Stimulated activated CD4-positive, alpha-beta T cell treated with anti-CD3 and anti-CD28 coated beads, TNF-alpha, amount 100 ng/mL, for 48 hours (primary cell): Measurements from ENCODE around the gene HECTD2.
"Not testable (repeated sequence)": the region's sequence is repeated elsewhere in the genome, so short reads cannot be mapped to it uniquely, and the experiment has no call there.

Source experiments
- DNase-seq, 3 donors: peaks; one replicate each; pipeline ENCODE4 v3.0.0-alpha.2; 2020; ENCODE audit warnings: low read depth in 3 of 3

The HECTD2 gene

DNA sequence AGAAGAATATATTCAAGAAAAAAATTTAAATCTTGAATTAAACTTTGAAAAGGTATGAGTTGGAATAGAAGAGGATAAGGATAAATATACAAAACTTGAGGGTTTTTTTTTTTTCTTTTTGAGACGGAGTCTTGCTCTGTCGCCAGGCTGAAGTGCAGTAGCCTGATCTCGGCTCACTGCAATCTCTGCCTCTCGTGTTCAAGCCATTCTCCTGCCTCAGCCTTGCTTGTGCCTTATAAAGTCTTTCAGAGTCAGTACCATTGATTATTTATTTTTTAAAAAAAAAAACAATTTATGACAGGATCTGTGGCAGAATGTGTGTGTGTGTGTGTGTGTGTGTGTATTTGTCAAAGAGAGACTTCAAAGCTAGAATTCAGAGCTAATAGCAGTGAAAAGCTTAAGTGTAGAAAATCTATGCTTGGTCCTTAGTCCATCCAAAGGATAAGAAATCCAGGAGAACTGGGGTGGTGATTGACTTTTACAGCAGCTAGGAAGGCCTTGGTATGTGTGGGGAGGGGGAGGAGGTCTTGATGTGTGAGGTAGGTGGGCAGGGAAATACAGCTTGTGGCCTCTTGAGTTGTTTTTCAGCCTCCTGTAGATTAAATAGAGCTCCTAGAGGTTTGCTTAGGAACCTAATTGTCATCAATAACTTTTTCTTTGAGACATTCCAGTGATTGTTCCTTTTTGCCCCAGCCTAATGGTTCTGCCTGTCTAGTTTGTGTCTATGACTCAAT is 2.4 kb downstream of the HECTD2 start:
- DNase-seq = no peak

DNA sequence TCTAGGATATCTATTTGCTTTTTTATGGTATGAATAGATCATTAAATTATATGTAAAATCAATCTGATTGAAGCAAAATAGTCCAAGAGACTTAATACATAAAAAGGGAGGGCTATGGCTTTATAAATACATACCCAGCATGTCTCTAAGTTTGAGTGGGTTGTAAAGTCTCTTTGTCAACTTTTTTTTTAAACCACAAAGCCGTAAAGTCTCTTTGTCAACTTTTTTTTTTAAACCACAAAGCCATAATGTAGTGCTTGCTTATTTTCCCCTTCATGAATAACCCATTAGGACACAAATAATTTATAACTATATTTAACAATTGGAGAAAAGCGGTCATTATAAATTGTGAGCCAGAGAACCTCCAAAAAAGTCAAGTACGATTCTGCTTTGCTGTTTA is 5.7 kb downstream of the HECTD2 start:
- DNase-seq = no peak

DNA sequence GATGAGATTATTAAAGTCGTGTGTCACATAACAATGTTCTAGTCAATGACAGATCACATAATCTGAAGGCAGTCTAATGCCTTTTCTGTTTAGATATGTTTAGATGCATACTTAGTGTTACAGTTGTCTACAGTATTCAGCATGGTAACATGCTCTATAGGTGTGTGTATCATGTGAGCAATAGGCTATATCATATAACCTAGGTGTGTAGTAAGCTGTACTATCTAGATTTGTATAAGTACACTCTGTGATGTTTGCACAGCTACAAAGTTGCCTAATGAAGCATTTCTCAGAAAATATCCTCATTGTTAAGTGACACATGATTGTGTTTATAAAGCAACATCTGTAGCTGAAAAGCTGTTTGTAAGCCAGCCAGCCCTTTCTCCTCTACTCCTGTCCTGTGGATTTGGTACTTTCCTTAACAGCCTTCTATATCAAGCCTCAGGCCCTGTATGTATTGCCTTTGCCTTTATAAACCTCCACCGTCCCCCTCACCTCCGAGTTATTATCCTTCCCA is 6.3 kb downstream of the HECTD2 start:
- no peak for DNase-seq

DNA sequence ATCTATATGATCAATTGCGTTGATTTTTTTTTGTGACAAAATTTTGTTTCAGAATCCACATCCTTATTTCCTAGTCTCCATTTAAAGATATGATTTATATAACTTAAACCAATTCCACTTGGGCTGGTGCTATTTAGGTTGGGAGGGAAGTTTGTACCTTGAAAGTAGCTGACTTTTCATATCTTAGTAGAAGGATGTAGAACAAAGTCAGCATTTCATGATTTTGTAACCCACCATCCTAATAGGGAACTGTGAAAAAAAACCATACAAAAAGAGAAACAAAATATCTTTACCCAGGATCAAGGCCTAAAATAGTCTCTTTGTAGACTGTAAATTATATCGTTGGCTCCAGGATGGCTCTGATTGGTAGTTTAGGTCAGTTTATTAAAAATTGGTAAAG is 8.3 kb downstream of the HECTD2 start:
- no peak for DNase-seq

DNA sequence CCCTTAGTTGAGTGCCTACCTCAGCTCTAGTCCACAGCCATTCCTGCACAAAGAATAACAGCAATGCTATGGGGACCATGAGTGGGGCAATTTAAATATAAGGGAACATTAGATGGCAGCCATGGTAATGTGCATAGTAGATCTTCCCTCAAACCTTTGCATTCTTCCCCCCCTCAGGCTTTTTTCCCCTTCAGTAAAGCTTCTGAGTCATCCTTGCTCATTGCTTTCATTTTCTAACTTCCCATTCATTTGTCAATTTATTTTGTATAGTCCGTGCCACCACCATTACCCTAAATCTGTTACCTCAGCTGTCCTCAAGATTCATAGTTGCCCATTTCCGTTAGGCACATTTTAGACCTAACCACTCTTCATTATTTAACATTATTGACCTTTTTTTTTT is 10.7 kb downstream of the HECTD2 start:
- no peak for DNase-seq

DNA sequence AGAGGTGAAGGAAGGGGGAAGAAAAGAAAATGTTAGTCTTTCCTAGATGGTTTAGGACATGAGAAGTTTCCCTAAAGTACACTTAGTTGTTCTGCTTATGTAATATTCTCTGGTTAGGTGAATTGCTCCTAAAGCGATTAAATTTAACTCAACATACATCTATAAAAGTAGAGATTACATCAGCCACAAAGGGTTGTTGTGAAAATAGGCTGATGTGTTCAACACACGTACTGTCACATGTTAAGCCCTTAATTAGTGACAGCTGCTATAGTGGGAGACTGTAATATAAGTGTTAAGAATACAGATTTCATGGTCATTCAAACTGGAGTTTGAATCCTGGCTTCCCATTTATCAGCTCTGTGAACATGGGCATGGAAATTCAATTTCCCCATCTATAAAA is 12.8 kb downstream of the HECTD2 start:
- DNase-seq = no peak

DNA sequence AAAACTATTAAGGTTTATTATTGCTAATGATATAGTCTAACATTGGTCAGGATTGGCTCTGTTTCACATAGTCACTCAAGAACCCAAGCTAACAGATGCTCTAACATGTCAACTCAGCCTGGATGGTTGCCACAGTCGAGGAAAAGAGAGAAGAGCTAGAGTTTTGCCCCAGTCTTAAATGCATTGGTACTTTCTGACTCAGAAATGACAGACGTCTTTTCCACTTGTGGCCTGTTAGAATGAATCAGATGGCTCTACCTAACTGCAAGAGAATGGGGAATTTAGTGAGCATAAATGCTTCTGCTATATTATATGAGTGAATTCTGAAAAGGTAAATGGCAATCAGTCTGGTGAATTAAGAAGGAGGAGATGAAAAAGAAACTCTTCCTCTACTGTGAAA is 13.9 kb downstream of the HECTD2 start:
- no peak for DNase-seq

DNA sequence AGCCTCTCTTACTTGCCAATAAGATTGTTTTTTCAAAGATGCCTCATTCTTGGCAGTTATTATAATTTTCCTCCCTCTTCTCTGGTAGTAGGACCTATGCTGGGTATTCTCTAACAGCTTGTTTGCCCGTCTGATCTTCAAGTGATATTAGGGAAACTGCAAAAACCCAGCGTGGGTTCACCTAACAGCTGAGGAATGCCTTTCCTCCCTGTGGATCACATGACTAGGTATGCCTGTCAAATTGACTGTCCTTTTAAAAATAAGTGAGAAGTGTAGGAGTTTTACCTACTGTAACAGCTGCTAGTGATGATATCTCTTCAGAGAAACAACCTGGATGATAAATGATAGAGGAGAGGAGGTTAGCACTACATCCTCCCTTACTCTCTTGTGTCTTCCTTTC is 22.0 kb downstream of the HECTD2 start:
- DNase-seq = no peak

DNA sequence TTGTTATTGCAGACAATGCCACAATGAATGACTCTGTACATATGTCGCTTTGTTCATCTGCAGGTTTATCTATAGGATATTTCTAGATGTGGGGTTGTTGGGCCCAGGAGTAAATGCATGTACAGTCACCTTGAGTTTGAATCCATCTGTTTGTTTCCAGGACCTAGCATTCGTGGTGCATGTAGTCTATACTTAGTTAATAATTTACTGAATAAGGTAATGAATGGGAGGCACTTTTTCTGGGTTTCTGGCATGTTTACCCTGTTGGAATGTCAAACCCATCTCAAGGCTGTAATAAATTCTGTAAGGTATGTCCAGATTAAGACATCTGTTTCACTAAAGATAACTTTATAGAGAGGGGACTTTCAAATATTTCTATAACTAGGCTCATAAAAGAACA is 23.5 kb downstream of the HECTD2 start:
- no peak for DNase-seq

DNA sequence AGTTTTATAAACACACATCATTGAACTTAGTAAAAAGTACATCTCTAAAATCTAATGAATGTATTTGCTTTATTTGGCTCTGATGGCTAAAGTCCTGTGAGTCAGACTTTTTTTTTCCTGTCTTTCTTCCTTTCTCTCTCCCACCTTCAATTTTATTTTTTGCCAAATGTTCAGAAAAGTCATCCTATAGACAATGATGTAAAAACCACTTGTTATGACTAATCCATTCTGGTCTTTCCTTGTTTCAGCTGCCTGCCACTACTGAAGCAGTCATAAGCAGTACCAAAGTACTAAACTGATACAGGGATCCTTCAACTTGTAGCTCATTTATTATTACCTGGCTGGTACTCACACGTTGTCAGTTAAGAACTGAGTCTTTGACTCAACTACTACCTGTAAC is 23.9 kb downstream of the HECTD2 start:
- DNase-seq = no peak

DNA sequence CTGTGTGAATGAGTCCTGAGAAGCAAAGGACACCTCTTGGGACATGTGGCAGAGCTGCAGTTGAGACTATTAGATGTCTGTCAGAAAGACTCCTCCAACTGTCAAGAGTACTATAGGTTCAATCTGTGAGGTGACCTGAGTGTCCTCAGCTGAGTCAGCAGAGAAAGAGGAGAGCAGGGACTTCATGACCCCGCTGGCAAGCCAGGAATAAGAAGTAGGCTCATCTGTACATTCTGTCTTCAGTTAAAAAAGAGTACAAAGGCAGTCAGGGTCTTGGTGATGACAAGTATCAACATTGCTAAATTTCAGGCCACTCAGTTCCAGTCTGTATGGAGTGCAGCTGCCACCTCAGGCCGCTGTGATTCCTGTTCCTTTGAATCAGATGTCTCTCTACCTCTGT is 25.1 kb downstream of the HECTD2 start:
- no peak for DNase-seq

DNA sequence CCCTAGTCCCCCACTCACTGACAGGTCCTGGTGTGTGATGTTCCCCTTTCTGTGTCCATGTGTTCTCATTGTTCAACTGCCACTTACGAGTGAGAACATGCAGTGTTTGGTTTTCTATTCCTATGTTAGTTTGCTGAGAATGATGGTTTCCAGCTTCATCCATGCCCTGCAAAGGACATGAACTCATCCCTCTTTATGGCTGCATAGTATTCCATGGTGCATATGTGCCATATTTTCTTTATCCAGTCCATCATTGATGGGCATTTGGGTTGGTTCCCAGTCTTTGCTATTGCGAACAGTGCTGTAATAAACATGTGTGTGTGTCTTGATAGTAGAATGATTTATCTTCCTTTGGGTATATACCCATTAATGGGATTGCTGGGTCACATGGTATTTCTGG is 28.1 kb downstream of the HECTD2 start:
- DNase-seq = not testable (repeated sequence)

DNA sequence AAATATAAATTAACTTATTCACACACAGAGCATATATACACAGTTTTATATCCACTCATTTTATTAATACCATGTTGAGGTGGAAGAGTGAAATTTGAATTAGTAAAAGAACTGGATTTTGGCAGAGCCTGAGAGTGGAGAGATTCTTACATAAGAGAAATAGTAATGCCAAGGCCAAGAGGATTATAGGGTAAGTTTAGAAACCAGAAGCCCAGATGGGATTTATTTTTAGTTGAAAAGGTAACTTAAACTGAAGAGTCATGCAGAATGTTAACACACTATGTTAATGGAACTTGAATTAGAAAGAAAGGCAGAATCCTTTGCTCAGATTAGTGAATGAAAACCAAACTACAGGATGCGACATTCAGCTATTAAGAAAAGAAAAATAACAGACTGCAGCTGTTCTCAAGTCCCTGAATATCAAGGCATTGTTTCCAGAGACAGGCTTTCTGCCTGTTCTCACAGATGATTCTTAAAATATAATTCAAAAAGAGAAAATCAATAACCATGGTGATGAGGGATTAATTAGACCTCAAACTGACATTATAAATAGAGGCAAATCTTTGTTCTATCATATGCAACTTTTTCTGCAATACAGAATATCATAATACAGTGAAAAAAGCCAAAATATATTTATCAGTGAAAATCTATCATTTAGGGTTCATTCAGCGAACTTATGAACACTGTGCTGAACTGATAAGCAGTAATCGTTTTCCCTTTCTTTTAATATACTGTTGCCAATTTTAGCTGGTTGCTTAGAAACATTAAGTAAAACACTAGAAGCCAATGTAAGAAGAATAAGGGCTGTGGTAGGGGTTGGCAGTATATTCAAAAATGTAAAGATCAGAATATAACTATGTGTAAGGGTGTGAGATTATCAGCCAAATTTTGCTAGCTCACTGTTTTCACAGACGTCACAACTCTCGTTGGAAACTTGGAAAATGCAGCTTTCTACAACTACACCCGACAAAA is 34.4 kb downstream of the HECTD2 start:
- no peak for DNase-seq

DNA sequence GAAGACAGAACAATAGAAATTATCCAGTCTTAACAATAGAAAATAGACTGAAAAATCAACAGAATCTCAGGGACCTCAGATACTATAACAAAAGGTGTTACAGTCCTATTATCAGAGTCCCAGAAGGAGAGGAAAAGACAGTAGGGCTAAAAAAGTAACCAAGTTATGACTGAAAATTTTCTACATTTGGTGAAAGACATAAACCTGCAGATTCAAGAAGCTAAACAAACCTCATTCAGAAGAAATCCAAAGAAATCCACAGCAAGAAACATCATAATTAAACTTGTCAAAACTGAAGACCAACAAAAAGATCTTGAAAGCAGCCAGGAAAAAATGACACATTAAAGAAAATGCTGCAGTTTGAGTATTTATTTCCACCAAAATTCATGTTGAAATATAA is 41.9 kb downstream of the HECTD2 start:
- no peak for DNase-seq

DNA sequence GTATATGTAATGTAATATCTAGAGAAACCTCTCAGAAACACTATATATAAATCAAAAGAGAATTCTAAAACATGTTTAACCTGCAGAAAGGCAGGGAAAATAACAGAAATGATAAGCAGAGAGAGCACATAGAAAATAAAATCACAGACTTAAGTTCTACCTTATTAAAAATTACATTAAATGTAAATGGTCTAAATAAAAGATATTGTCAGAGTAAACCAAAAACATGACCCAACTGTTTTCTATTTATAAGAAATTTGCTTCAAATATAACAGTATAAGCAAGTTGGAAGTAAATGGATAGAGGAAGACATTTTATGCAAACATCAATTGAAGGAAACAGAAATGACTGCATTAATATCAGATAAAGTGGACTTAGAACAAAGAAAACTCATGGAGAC is 43.4 kb downstream of the HECTD2 start:
- DNase-seq = no peak

DNA sequence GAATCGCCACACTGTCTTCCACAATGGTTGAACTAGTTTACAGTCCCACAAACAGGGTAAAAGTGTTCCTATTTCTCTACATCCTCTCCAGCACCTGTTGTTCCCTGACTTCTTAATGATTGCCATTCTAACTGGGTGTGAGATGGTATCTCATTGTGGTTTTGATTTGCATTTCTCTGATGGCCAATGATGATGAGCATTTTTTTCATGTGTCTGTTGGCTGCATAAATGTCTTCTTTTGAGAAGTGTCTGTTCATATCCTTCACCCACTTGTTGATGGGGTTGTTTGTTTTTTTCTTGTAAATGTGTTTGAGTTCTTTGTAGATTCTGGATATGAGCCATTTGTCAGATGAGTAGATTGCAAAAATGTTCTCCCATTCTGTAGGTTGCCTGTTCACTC is 45.0 kb downstream of the HECTD2 start:
- not testable (repeated sequence) for DNase-seq

DNA sequence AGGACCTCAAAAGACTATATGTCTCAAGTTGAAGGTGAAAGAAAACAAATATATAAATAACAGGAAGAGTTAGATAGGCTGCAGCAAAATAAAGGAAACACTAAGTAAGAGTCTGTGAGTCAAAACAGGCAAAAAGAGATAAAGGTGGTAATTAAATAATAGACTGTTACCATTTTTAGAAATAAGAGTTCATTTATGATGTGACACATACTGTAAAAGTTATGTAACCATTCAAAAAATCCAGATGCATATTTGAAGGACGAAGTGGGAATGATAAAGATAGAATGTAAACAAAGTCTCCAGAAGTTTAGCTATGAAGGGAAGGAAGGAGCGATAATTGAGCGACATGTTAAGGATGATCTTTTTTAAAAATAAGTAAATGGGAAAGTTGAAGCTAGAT is 50.5 kb downstream of the HECTD2 start:
- DNase-seq = no peak

DNA sequence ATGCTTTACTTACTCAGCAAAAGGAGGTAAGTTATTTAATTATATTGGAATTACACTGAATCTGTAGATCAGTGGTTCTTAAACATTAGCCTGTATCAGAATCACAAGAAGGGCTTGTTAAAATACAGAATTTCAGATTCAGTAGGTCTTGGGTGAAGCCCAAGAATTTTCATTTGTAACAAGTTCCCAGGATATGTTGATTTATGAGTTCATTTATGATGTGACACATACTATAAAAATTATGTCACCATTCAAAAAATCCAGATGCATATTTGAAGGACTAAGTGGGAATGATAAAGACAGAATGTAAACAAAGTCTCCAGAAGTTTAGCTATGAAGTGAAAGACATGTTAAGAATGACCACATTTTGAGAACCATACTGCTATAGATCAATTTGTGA is 52.3 kb downstream of the HECTD2 start:
- DNase-seq = no peak

DNA sequence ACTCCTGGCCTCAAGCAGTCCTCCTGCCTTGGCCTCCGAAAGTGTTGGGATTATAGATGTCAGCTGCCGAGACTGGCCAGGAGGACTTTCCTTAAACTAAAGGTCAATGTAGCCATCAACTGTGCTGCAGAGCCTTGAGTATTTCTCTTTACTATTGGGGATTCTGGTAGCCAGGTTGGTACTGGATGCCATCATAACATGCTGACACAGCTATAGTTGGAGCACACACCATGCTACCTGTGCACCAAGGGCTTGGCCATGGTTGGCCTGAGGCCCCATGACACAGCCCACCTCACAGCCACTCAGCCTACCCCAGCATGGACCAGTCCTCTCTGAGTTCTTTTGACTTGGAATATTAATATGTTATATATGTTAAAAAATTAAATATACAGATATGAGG is 54.4 kb downstream of the HECTD2 start:
- DNase-seq = no peak

DNA sequence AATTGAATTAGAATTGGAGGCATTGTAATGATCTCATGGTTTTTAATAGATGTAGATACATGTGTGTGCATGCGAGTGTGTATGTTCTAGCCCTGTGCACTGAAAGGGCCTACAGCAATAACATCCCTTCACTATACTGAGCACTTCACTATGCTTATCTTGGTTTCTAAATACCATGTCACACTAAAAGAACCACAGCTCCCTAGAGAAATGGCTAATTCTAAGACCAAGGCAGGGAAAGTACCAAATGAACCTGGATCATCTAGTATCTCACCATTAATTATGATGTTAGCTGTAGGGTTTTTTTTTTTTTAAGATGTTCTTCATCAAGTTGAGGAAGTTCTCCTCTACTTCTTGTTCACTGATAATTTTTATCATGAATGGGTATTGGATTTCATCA is 55.1 kb downstream of the HECTD2 start:
- DNase-seq = no peak

DNA sequence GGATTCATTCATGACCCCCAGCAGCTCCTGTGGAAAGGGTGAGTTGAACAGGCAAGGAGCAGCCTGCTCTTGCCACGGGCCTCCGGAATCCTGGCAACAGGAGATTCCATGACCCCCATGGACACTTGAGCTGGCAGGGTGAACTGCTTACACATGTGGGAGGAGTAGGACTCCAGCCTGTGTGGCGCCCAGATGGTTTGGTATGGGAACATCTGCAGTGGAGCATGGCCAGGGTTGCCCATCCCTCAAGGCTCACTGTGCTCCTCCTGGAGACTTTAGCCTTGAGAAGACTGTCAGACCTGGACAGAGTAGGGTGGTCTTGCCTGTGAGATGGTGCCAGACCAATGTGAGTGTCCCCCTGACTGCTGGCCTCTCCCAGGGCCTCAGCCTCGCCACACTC is 57.0 kb downstream of the HECTD2 start:
- DNase-seq = no peak

DNA sequence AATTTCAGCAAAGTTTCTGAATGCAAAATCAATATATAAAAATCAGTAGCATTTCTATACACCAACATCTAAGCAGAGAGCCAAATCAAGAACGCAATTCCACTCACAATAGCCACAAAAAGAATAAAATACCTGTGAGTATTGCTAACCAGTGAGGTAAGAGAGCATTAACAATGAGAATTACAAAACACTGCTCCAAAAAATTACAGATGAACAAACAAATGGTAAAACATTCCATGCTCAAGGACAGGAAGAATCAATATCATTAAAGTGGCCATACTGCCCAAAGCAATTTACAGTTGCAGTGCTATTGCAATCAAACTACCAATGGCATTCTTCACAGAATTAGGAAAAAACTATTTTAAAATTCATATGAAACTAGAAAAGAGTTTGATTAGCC is 61.5 kb downstream of the HECTD2 start:
- no peak for DNase-seq

DNA sequence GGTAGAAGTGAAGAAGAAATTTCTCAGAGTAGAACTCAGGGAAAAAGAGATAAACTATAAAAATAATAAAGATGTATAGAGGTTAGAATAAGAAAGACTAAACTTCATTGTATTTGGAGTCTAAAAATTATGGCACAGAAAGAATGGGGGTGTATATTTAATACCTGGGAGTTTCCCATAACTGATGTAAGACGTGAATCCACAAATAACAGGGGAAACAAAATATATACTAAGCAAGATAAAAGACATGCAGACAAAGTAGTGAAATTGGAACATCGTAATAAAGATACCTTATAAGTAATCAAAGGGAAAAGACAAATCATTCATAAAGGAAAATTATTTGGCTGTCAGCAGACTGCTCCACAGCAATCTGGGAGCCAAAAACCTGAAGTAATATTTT is 62.8 kb downstream of the HECTD2 start:
- DNase-seq = no peak
